GM12891 (cell line): ENCODE measurements around the gene SPON1.

Experiments
- PAX5 ChIP-seq: IDR thresholded peaks from 2 replicates; pipeline ENCODE4 v1.6.1; 2011; ENCODE audit warnings: low read length, moderate library complexity, mild to moderate bottlenecking; ENCODE audit not compliant: insufficient read depth, severe bottlenecking
- POLR2A ChIP-seq: IDR thresholded peaks from 2 replicates; pipeline ENCODE4 v1.6.1; 2011; ENCODE audit warnings: low read depth, low read length, control low read depth
- POLR2AphosphoS5 ChIP-seq: IDR thresholded peaks from 2 replicates; pipeline ENCODE4 v1.6.1; 2011; ENCODE audit warnings: low read depth, low read length, control low read depth
- SPI1 ChIP-seq: IDR thresholded peaks from 2 replicates; pipeline ENCODE4 v1.6.1; 2011; ENCODE audit warnings: low read depth, low read length, control low read depth

DNA sequence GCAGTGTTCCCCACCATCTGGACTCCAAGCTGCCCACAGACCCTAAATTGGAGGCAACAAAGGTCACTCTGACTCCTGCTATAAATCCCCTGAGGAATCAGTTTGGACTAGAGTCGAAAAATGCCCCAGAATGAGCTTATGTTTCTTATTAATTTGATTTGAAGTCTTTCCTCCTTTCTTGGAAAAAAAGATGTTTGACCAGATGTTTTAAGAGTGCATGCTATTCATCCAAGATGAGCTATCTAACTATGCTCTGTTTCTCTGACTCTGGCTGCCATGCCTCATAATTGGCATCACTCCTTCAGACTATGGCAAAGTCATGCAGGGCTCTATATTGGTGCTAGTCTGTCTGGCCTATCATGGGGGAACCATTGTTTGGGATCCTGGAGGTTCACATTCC, 174.0 kb downstream of the SPON1 start:
- TF ChIP-seq POLR2AphosphoS5 (no peak), SPI1 (no peak), POLR2A (no peak), PAX5 (no peak)
